Upper lobe of left lung (tissue), 4 donors: ENCODE results near the gene HSD17B2.

ENCODE experiments used
- CTCF ChIP-seq, 6 experiments: fragments of 450-650 bp in 4 of 6; fragments of 200-600 bp in 2 of 6; sonication (generic) in 2 of 6; IDR thresholded peaks; one replicate each; pipeline ENCODE4 v1.5.1; 2016 to 2019; ENCODE audit warnings: antibody characterized with exemption in 6 of 6
- EP300 ChIP-seq, 4 donors: sonication (generic); formaldehyde crosslinking; IDR thresholded peaks; one replicate each; pipeline ENCODE4 v1.5.1; 2017; ENCODE audit warnings: antibody characterized with exemption in 4 of 4, control low read depth in 2 of 4
- POLR2A ChIP-seq, 4 donors: fragments of 450-650 bp; IDR thresholded peaks; one replicate each; pipeline ENCODE4 v1.5.1; 2016 to 2017; ENCODE audit warnings: antibody characterized with exemption in 4 of 4, mild to moderate bottlenecking in 2 of 4

- TF ChIP-seq POLR2A (IDR thresholded peaks at IDR 0.05) = no peak
- TF ChIP-seq CTCF (IDR thresholded peaks at IDR 0.05) = no peak
- TF ChIP-seq EP300 (IDR thresholded peaks at IDR 0.05) = no peak
These were observed 112.5 kb downstream of the HSD17B2 start for GRCh38 chr16:82147546-82147945.
